Left lung (tissue), 10 donors: ENCODE data around the gene PLAGL2. TPM values are rescaled to one million over a fixed set of nuclear protein-coding genes. Genes with fewer than 3 reads are reported as not detected.

Experiments
- ATAC-seq: fragments of 200-7000 bp; cut with Tn5 transposase; one replicate; pipeline ENCODE4 v1.9.1; 2020; ENCODE audit warnings: moderate library complexity
- DNase-seq, 4 donors: peaks; one replicate each; pipeline ENCODE4 v3.0.0-alpha.2; 2013 to 2020
- H3K27ac ChIP-seq, 2 donors: fragments of 200-600 bp; sonication (generic) in 1 of 2; one replicate each; pipeline versions ENCODE4 v1.5.0 to v1.8.0; 2020 to 2021
- H3K27me3 ChIP-seq, 2 donors: fragments of 200-600 bp; sonication (generic) in 1 of 2; one replicate each; pipeline versions ENCODE4 v1.5.0 to v1.8.0; 2020 to 2021
- H3K36me3 ChIP-seq, 2 donors: fragments of 200-600 bp; sonication (generic) in 1 of 2; one replicate each; pipeline versions ENCODE4 v1.5.0 to v1.8.0; 2020 to 2021
- H3K4me1 ChIP-seq, 2 donors: fragments of 200-600 bp; one replicate each; pipeline ENCODE4 v1.8.0; 2021
- H3K4me3 ChIP-seq, 2 donors: fragments of 200-600 bp; sonication (generic) in 1 of 2; one replicate each; pipeline versions ENCODE4 v1.5.0 to v1.8.0; 2020 to 2021; ENCODE audit warnings: mild to moderate bottlenecking in 1 of 2
- H3K9me3 ChIP-seq, 2 donors: fragments of 200-600 bp; sonication (generic) in 1 of 2; one replicate each; pipeline versions ENCODE4 v1.5.0 to v1.8.0; 2020 to 2021
- CTCF ChIP-seq, 2 donors: fragments of 200-600 bp; sonication (generic) in 1 of 2; IDR thresholded peaks; one replicate each; pipeline versions ENCODE4 v1.5.0 to v1.8.0; 2021; ENCODE audit warnings: antibody characterized with exemption in 2 of 2
- intact Hi-C, 2 donors: fragments of 100-400 bp; cut with DNase I; formaldehyde crosslinking; loops; one replicate each; pipeline versions ENCODE4 v1.11.2 to v1.14.2; 2022
- polyA plus RNA-seq, 6 donors: library from polyadenylated mRNA; unstranded; fragments of 120-200 nt; gene quantifications; one replicate each; pipeline ENCODE4 v1.2.1, GENCODE V29; 2013; ENCODE audit not compliant: insufficient read length in 6 of 6
- total RNA-seq, 2 donors: library from RNA; stranded (reverse); fragmentation: NEBNext Ultra II Directional; extraction: Animal tissue kit (Norgen Biotek cat#: 25700); gene quantifications; one replicate each; pipeline ENCODE4 v1.2.1, GENCODE V29; 2021
- donor health status: DM: no; HTN: yes; CAD: no.
- donor health status: DM: no; HTN: no; CAD: no.

Gene PLAGL2
- total and polyA plus RNA-seq, 8 donors, result 12.6 to 28.0 (median 25.3) TPM

- no peak for TF ChIP-seq CTCF (IDR thresholded peaks at IDR 0.05)
- H3K27ac ChIP-seq, result no peak overlapping the region
- no peak overlapping the region for H3K4me3 ChIP-seq
- DNase-seq (no peak), ATAC-seq (no peak)
- intact Hi-C loops, result no loop called here
- peaks cover 0 to 41% of the 10 kb centered on the region in 2 donors for H3K4me1 ChIP-seq
- no peaks in the 10 kb centered on the region for H3K27me3 ChIP-seq
- H3K9me3 ChIP-seq, result no peaks in the 10 kb centered on the region
- H3K36me3 ChIP-seq, result peaks cover 0 to 61% of the 10 kb centered on the region in 2 donors
Observed at GRCh38 chr20:32236048-32236533, 28.5 kb upstream of the PLAGL2 start.

GRCh38 chr20:32235331-32236047 lies 27.9 kb upstream of the PLAGL2 start:
- intact Hi-C loops, result no loop called here
- no peak overlapping the region for H3K4me3 ChIP-seq

GRCh38 chr20:32234135-32234808 lies 26.7 kb upstream of the PLAGL2 start:
- ATAC-seq, result no peak
- no peak overlapping the region for H3K4me3 ChIP-seq
- peaks cover 0 to 79% of the 10 kb centered on the region in 2 donors for H3K36me3 ChIP-seq
- TF ChIP-seq CTCF (IDR thresholded peaks at IDR 0.05), result no peak
- peak overlapping the region in 1 of 2 donors; percentile 35 for H3K27ac ChIP-seq
- H3K27me3 ChIP-seq, result no peaks in the 10 kb centered on the region
- DNase-seq, result no peak
- intact Hi-C loops, result no loop called here
- H3K9me3 ChIP-seq, result no peaks in the 10 kb centered on the region
- H3K4me1 ChIP-seq, result peaks cover 0 to 41% of the 10 kb centered on the region in 2 donors

More at GRCh38 chr20:32235331-32236047, 27.9 kb upstream of the PLAGL2 start:
- DNase-seq (no peak), ATAC-seq (no peak)
- Histone ChIP-seq H3K27ac (no peak overlapping the region), H3K36me3 (peaks cover 0 to 68% of the 10 kb centered on the region in 2 donors), H3K9me3 (no peaks in the 10 kb centered on the region), H3K4me1 (peaks cover 0 to 41% of the 10 kb centered on the region in 2 donors), H3K27me3 (no peaks in the 10 kb centered on the region)
- no peak for TF ChIP-seq CTCF (IDR thresholded peaks at IDR 0.05)

GRCh38 chr20:32233286-32233685 lies 25.7 kb upstream of the PLAGL2 start:
- H3K4me1 ChIP-seq, result peaks cover 0 to 46% of the 10 kb centered on the region in 2 donors
- H3K27me3 ChIP-seq, result no peaks in the 10 kb centered on the region
- no peak for DNase-seq
- no peak overlapping the region for H3K4me3 ChIP-seq
- no peak for ATAC-seq
- intact Hi-C loops, result no loop called here
- no peak for TF ChIP-seq CTCF (IDR thresholded peaks at IDR 0.05)
- no peaks in the 10 kb centered on the region for H3K9me3 ChIP-seq
- H3K27ac ChIP-seq, result no peak overlapping the region
- peaks cover 0 to 89% of the 10 kb centered on the region in 2 donors for H3K36me3 ChIP-seq

- peaks cover 0 to 92% of the 10 kb centered on the region in 2 donors for H3K36me3 ChIP-seq
- no peak overlapping the region for H3K4me3 ChIP-seq
- no peaks in the 10 kb centered on the region for H3K9me3 ChIP-seq
- peaks cover 6 to 55% of the 10 kb centered on the region in 2 donors for H3K4me1 ChIP-seq
- ATAC-seq (no peak), DNase-seq (no peak)
- no peak for TF ChIP-seq CTCF (IDR thresholded peaks at IDR 0.05)
- no peaks in the 10 kb centered on the region for H3K27me3 ChIP-seq
- H3K27ac ChIP-seq, result peak overlapping the region in 1 of 2 donors; percentile 71
- intact Hi-C loops, result no loop called here
Observed at GRCh38 chr20:32232326-32232886, 24.9 kb upstream of the PLAGL2 start.
